ENCODE measurements around the gene GAREM1. TPM values are rescaled to one million over a fixed set of nuclear protein-coding genes. Genes with fewer than 3 reads are reported as not detected.

The GAREM1 gene
- total RNA-seq, 1 donor from 2014 or later = 5.2 TPM

DNA sequence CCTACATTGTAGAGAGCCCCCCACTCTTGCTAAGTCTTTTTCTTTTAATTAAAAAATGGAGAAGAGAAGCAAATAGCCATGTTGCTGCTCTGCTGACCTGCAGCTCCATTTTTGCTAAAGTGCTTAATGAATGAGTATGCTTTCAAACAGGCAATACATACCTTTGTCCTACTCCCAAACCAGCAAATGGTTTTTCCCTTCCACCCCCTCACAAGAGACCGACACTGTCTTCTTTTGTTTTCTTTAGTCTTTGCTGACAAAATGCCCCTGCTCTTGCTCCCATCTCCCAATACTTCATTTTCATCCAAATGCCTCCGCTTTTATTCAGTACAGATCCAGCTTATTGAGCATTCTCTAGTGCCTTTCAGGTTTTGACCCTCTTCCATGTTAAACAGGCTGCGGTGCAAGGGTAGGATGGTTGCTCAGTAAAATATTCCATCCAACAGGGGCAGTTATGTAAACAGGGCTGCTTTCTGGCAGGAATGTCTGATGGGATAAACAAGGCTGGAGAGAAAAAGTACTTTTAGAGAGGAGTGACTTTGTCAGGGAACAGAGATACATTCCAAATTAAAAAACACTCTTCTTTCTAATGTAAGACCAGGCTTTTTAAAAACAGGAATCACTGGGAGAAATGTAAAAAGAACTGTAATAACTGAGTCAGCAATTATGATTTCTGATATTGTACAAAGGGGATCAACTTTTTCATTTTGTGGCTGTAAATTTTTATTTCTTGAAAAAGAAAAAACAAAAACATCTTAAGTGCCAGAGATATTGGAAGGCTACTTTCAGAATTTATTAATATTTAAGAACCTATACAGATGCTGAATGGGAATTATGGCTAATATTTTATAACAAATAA is 144.0 kb downstream of the GAREM1 start:
- no peak overlapping the region for H3K4me3 ChIP-seq (ENCODE audit: low read length in 3 of 3)
- H3K36me3 ChIP-seq (ENCODE audit: control insufficient read depth in 3 of 3, insufficient read depth in 3 of 3, low read length in 3 of 3) = no peaks in the 10 kb centered on the region
- no peak overlapping the region for H3K27ac ChIP-seq (ENCODE audit: low read depth, low read length)
- no peak overlapping the region for H3K9ac ChIP-seq (ENCODE audit: low read depth in 1 of 3, low read length in 3 of 3)
- H3K9me3 ChIP-seq (ENCODE audit: control insufficient read depth in 3 of 3, low read length in 3 of 3) = no peaks in the 10 kb centered on the region
- peaks cover 0 to 8% (median 0%) of the 10 kb centered on the region in 3 donors for H3K4me1 ChIP-seq (ENCODE audit: control insufficient read depth in 3 of 3, insufficient read depth in 3 of 3, low read length in 3 of 3)
- H3K27me3 ChIP-seq (ENCODE audit: control insufficient read depth in 3 of 3, insufficient read depth in 3 of 3, low read length in 3 of 3) = no peaks in the 10 kb centered on the region

DNA sequence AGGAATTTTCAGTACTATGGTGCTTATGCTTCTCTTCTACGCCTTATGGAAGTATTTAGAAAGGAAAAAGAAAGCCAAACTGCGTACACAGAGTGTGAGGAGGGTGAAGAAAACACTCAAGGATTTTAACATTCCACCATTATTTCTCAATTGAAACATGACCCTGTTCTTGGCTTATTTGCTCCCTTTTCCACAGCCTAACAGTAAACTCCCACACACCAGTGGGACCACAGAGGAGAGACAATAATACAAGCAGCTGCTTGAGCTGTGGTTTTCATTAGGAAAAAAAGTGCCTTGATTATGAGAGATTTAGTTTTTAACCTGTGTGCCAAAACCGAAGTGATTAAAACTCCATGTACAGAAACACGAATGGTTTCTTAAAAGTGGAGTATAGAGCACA is 146.5 kb downstream of the GAREM1 start:
- Histone ChIP-seq H3K4me3 (ENCODE audit: low read length in 3 of 3) (no peak overlapping the region), H3K4me1 (ENCODE audit: control insufficient read depth in 3 of 3, insufficient read depth in 3 of 3, low read length in 3 of 3) (peaks cover 0 to 8% (median 0%) of the 10 kb centered on the region in 3 donors), H3K36me3 (ENCODE audit: control insufficient read depth in 3 of 3, insufficient read depth in 3 of 3, low read length in 3 of 3) (no peaks in the 10 kb centered on the region), H3K9me3 (ENCODE audit: control insufficient read depth in 3 of 3, low read length in 3 of 3) (no peaks in the 10 kb centered on the region), H3K27ac (ENCODE audit: low read depth, low read length) (no peak overlapping the region), H3K27me3 (ENCODE audit: control insufficient read depth in 3 of 3, insufficient read depth in 3 of 3, low read length in 3 of 3) (no peaks in the 10 kb centered on the region), H3K9ac (ENCODE audit: low read depth in 1 of 3, low read length in 3 of 3) (no peak overlapping the region)

DNA sequence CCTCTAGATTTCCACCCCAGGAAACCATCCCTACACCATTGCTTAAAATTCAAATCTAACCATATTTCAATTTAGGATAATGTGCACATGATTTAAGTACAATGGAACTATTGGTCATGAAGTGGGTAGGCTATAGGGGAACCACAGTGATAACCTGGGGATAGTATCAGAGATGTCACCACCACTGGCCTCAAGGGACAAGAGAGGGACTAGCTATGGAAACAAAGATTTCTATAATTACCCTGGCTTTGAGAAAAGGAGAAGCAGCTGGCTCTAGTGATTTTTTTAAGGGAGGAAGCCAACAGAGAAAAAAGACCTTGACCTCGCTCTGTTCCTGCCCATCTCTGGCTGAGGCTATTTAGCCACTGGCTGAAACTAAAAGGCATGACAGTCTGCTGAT is 148.9 kb downstream of the GAREM1 start:
- Histone ChIP-seq H3K4me1 (ENCODE audit: control insufficient read depth in 3 of 3, insufficient read depth in 3 of 3, low read length in 3 of 3) (peaks cover 3 to 12% (median 4%) of the 10 kb centered on the region in 3 donors), H3K27me3 (ENCODE audit: control insufficient read depth in 3 of 3, insufficient read depth in 3 of 3, low read length in 3 of 3) (no peaks in the 10 kb centered on the region), H3K9me3 (ENCODE audit: control insufficient read depth in 3 of 3, low read length in 3 of 3) (no peaks in the 10 kb centered on the region), H3K36me3 (ENCODE audit: control insufficient read depth in 3 of 3, insufficient read depth in 3 of 3, low read length in 3 of 3) (no peaks in the 10 kb centered on the region), H3K27ac (ENCODE audit: low read depth, low read length) (no peak overlapping the region), H3K9ac (ENCODE audit: low read depth in 1 of 3, low read length in 3 of 3) (no peak overlapping the region), H3K4me3 (ENCODE audit: low read length in 3 of 3) (no peak overlapping the region)

DNA sequence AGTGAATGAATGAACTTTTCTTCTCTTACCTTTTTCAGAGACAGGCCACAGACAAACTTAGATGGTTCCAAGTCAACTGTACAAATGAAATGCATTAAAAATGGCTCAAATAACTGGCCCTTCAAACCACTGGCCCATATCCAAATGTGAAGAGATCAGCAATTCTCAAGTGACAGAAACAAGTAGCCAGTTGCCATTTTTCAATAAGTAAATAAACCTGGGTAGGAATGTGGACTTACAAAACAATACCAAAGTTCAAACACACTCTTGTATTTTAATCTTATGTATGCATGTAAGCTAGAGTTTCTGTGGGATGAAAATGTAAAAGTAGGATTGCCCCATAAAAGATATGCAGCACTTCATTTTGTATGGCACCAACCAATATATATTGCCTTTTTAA is 151.6 kb downstream of the GAREM1 start:
- Histone ChIP-seq H3K9me3 (ENCODE audit: control insufficient read depth in 3 of 3, low read length in 3 of 3) (no peaks in the 10 kb centered on the region), H3K36me3 (ENCODE audit: control insufficient read depth in 3 of 3, insufficient read depth in 3 of 3, low read length in 3 of 3) (no peaks in the 10 kb centered on the region), H3K27me3 (ENCODE audit: control insufficient read depth in 3 of 3, insufficient read depth in 3 of 3, low read length in 3 of 3) (no peaks in the 10 kb centered on the region), H3K9ac (ENCODE audit: low read depth in 1 of 3, low read length in 3 of 3) (no peak overlapping the region), H3K4me1 (ENCODE audit: control insufficient read depth in 3 of 3, insufficient read depth in 3 of 3, low read length in 3 of 3) (peaks cover 3 to 7% (median 6%) of the 10 kb centered on the region in 3 donors), H3K27ac (ENCODE audit: low read depth, low read length) (no peak overlapping the region), H3K4me3 (ENCODE audit: low read length in 3 of 3) (no peak overlapping the region)

DNA sequence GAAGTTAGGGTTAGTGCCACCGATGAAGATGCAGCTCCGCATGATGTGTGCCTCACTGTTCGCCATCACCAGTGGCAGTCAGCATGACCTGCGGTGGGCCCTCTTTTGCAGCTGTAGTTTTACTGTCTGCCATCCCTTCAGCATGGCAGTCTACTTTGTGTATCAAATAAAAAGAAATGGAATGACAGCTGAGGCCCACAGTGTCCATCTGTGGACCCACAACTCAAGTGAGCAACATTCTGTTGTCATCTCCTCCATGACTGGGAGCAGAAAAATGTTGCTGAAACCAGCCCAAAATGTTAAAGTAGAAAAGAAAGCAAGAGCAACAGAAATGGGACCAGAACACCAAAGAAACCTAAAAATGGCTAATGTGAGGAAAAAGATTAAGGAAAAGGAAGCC is 152.1 kb downstream of the GAREM1 start:
- Histone ChIP-seq H3K27me3 (ENCODE audit: control insufficient read depth in 3 of 3, insufficient read depth in 3 of 3, low read length in 3 of 3) (no peaks in the 10 kb centered on the region), H3K27ac (ENCODE audit: low read depth, low read length) (peak overlapping the region; percentile 34), H3K4me1 (ENCODE audit: control insufficient read depth in 3 of 3, insufficient read depth in 3 of 3, low read length in 3 of 3) (peaks cover 3 to 7% (median 6%) of the 10 kb centered on the region in 3 donors), H3K4me3 (ENCODE audit: low read length in 3 of 3) (no peak overlapping the region), H3K9me3 (ENCODE audit: control insufficient read depth in 3 of 3, low read length in 3 of 3) (no peaks in the 10 kb centered on the region), H3K9ac (ENCODE audit: low read depth in 1 of 3, low read length in 3 of 3) (no peak overlapping the region), H3K36me3 (ENCODE audit: control insufficient read depth in 3 of 3, insufficient read depth in 3 of 3, low read length in 3 of 3) (no peaks in the 10 kb centered on the region)

DNA sequence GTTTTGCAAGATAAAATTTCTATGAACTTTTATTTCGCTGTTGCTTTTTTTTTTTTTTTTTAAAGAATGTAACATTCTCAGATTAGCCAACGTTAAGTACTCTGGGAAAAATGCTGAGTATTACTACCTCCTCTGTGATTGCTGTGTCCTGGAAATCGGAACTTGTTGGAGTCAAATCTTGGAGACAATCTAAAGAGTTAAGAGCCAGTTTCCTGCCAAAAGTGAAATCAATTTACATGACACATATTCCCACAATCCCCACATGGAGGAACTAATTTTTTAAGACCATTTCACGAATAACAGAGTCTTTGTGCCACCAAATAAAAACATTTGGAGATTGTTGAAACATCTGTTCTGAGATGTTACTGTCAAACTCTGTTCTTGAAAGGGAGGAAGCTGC is 153.0 kb downstream of the GAREM1 start:
- no peak overlapping the region for H3K9ac ChIP-seq (ENCODE audit: low read depth in 1 of 3, low read length in 3 of 3)
- no peaks in the 10 kb centered on the region for H3K36me3 ChIP-seq (ENCODE audit: control insufficient read depth in 3 of 3, insufficient read depth in 3 of 3, low read length in 3 of 3)
- no peak overlapping the region for H3K4me3 ChIP-seq (ENCODE audit: low read length in 3 of 3)
- H3K9me3 ChIP-seq (ENCODE audit: control insufficient read depth in 3 of 3, low read length in 3 of 3) = no peaks in the 10 kb centered on the region
- H3K27me3 ChIP-seq (ENCODE audit: control insufficient read depth in 3 of 3, insufficient read depth in 3 of 3, low read length in 3 of 3) = no peaks in the 10 kb centered on the region
- peak overlapping the region; percentile 10 for H3K27ac ChIP-seq (ENCODE audit: low read depth, low read length)
- peaks cover 3 to 7% (median 6%) of the 10 kb centered on the region in 3 donors for H3K4me1 ChIP-seq (ENCODE audit: control insufficient read depth in 3 of 3, insufficient read depth in 3 of 3, low read length in 3 of 3)

DNA sequence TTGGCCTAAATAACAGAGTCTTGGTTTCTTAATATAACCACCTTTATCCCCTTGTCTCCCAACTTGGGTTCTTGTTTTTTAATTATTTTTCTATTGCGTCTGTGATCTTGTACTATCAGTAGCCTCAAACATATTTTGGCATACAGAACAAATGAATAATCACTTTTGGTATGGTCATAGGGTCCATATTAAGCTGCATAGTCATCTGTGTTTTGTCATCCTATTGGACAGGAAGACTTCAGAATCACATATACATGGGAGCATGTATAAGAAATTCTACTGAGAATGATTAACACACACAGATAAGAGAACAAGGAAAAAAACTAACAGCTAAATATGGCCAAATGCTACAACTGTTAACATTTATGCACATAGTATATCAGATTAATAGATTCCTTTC is 154.8 kb downstream of the GAREM1 start:
- Histone ChIP-seq H3K27me3 (ENCODE audit: control insufficient read depth in 3 of 3, insufficient read depth in 3 of 3, low read length in 3 of 3) (no peaks in the 10 kb centered on the region), H3K9me3 (ENCODE audit: control insufficient read depth in 3 of 3, low read length in 3 of 3) (no peaks in the 10 kb centered on the region), H3K27ac (ENCODE audit: low read depth, low read length) (no peak overlapping the region), H3K4me1 (ENCODE audit: control insufficient read depth in 3 of 3, insufficient read depth in 3 of 3, low read length in 3 of 3) (peaks cover 3 to 7% (median 6%) of the 10 kb centered on the region in 3 donors), H3K4me3 (ENCODE audit: low read length in 3 of 3) (no peak overlapping the region), H3K9ac (ENCODE audit: low read depth in 1 of 3, low read length in 3 of 3) (no peak overlapping the region), H3K36me3 (ENCODE audit: control insufficient read depth in 3 of 3, insufficient read depth in 3 of 3, low read length in 3 of 3) (no peaks in the 10 kb centered on the region)

DNA sequence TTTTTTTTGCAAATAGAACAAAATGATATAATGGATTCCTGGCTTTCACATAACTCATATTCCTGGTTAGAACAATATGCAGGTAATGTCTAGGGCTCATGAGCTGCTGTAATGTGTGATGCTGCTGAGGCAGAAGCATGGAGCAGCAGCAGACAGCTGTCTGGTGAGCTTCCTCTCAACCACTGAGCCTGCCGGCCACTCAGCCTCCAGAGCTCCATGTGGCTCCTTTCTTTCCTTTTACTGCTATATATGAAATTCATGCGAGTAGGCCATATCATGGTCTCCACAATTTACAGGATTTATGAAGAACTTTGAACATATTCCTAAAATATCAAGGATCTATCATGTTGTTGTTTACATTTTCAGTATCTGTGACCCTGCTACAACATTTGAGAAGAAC is 159.9 kb downstream of the GAREM1 start:
- no peak overlapping the region for H3K27ac ChIP-seq (ENCODE audit: low read depth, low read length)

DNA sequence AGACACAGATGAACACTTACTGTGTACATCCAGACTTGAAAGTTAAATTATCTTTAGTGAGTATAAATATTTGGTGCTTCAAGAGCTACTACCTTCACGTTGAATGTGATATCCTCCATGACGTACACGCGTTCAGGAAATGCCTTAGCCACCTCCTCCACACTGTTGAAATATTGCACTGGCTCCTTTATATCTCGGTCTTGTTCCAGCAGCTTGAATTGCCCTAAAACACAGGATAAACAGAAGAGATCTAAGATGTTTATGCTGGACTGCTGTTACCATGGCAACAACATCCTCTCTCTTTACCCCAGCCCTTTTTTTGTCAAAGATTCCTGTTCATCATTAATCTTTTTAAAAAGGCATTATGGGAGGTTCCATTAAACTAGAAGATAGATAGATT is 160.6 kb downstream of the GAREM1 start:
- H3K27ac ChIP-seq (ENCODE audit: low read depth, low read length) = no peak overlapping the region
- H3K27me3 ChIP-seq (ENCODE audit: control insufficient read depth in 3 of 3, insufficient read depth in 3 of 3, low read length in 3 of 3) = no peaks in the 10 kb centered on the region
- H3K36me3 ChIP-seq (ENCODE audit: control insufficient read depth in 3 of 3, insufficient read depth in 3 of 3, low read length in 3 of 3) = no peaks in the 10 kb centered on the region
- no peaks in the 10 kb centered on the region for H3K9me3 ChIP-seq (ENCODE audit: control insufficient read depth in 3 of 3, low read length in 3 of 3)
- H3K4me3 ChIP-seq (ENCODE audit: low read length in 3 of 3) = no peak overlapping the region
- H3K9ac ChIP-seq (ENCODE audit: low read depth in 1 of 3, low read length in 3 of 3) = no peak overlapping the region
- peaks cover 0 to 4% (median 0%) of the 10 kb centered on the region in 3 donors for H3K4me1 ChIP-seq (ENCODE audit: control insufficient read depth in 3 of 3, insufficient read depth in 3 of 3, low read length in 3 of 3)

More for the DNA sequence above, 159.9 kb downstream of the GAREM1 start:
- Histone ChIP-seq H3K9ac (ENCODE audit: low read depth in 1 of 3, low read length in 3 of 3) (no peak overlapping the region), H3K4me3 (ENCODE audit: low read length in 3 of 3) (no peak overlapping the region), H3K36me3 (ENCODE audit: control insufficient read depth in 3 of 3, insufficient read depth in 3 of 3, low read length in 3 of 3) (no peaks in the 10 kb centered on the region), H3K9me3 (ENCODE audit: control insufficient read depth in 3 of 3, low read length in 3 of 3) (no peaks in the 10 kb centered on the region), H3K27me3 (ENCODE audit: control insufficient read depth in 3 of 3, insufficient read depth in 3 of 3, low read length in 3 of 3) (no peaks in the 10 kb centered on the region), H3K4me1 (ENCODE audit: control insufficient read depth in 3 of 3, insufficient read depth in 3 of 3, low read length in 3 of 3) (peaks cover 0 to 4% (median 0%) of the 10 kb centered on the region in 3 donors)

DNA sequence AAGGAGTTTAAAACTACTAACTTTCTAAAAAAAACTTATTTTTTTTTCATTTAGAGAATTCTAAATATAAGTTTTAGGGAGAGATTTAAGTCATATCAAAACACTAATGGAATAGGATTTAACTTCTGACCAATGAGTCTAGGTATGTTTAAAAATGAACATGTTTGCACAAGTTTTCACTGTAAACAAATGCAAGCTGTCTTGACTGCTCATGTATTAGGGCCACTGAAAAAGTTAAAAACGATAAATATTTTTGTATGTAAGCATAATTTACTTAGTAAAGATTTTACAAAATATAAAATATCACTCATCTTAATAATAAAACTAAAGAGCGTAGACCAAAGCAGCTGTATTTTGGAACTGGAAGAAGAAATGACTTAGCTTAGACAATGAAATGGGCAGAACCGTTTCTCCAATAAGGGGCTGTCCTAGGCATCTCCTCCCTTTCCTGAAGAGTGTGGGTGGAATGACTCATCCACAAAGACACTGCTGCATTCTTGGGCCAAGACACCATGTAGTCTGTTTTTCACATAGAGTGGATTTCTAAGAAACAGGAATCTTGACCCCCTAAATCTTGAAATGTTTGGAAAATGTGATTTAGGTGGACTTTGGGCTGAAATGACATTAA is 162.1 kb downstream of the GAREM1 start:
- H3K4me3 ChIP-seq (ENCODE audit: low read length in 3 of 3) = no peak overlapping the region
- peaks cover 0 to 4% (median 0%) of the 10 kb centered on the region in 3 donors for H3K4me1 ChIP-seq (ENCODE audit: control insufficient read depth in 3 of 3, insufficient read depth in 3 of 3, low read length in 3 of 3)
- no peak overlapping the region for H3K9ac ChIP-seq (ENCODE audit: low read depth in 1 of 3, low read length in 3 of 3)
- no peaks in the 10 kb centered on the region for H3K9me3 ChIP-seq (ENCODE audit: control insufficient read depth in 3 of 3, low read length in 3 of 3)
- H3K27me3 ChIP-seq (ENCODE audit: control insufficient read depth in 3 of 3, insufficient read depth in 3 of 3, low read length in 3 of 3) = no peaks in the 10 kb centered on the region
- no peaks in the 10 kb centered on the region for H3K36me3 ChIP-seq (ENCODE audit: control insufficient read depth in 3 of 3, insufficient read depth in 3 of 3, low read length in 3 of 3)
- H3K27ac ChIP-seq (ENCODE audit: low read depth, low read length) = no peak overlapping the region
